KMS-11 (cell line): ENCODE measurements around the gene KATNAL2.
A peak's percentile ranks its signal among the peaks of the same experiment; 100 is the strongest.

Source experiments
- H2AFZ ChIP-seq: fragments of 200-600 bp; sonication (generic); 2 replicates; pipeline ENCODE4 v1.6.1; 2016; ENCODE audit warnings: antibody characterized with exemption, mixed run types, low read depth
- H3K27ac ChIP-seq: fragments of 200-600 bp; sonication (generic); 2 replicates; pipeline ENCODE4 v1.6.1; 2016; ENCODE audit warnings: mild to moderate bottlenecking, mixed run types
- H3K27me3 ChIP-seq: fragments of 200-600 bp; sonication (generic); 2 replicates; pipeline ENCODE4 v1.6.1; 2017; ENCODE audit warnings: mild to moderate bottlenecking, low read depth, mixed run types, moderate library complexity; ENCODE audit not compliant: insufficient read depth
- H3K36me3 ChIP-seq: fragments of 200-600 bp; sonication (generic); 2 replicates; pipeline ENCODE4 v1.6.1; 2017; ENCODE audit warnings: mild to moderate bottlenecking, mixed run types; ENCODE audit not compliant: insufficient read depth
- H3K4me1 ChIP-seq: fragments of 200-600 bp; sonication (generic); 2 replicates; pipeline ENCODE4 v1.6.1; 2016; ENCODE audit warnings: mild to moderate bottlenecking, low read depth, mixed run types; ENCODE audit not compliant: poor library complexity, severe bottlenecking
- H3K4me2 ChIP-seq: fragments of 200-600 bp; sonication (generic); 2 replicates; pipeline ENCODE4 v1.7.0; 2016; ENCODE audit warnings: mild to moderate bottlenecking, mixed run types
- H3K4me3 ChIP-seq: fragments of 200-600 bp; sonication (generic); IDR thresholded peaks from 2 replicates; pipeline ENCODE4 v1.6.1; 2017; ENCODE audit warnings: low read depth, low read length, mixed read lengths; ENCODE audit not compliant: insufficient read depth
- H3K79me2 ChIP-seq: fragments of 200-600 bp; sonication (generic); 2 replicates; pipeline ENCODE4 v1.6.1; 2016; ENCODE audit warnings: low read depth, mixed run types; ENCODE audit not compliant: insufficient read depth
- H3K9ac ChIP-seq: fragments of 200-600 bp; sonication (generic); 2 replicates; pipeline ENCODE4 v1.6.1; 2016; ENCODE audit warnings: mild to moderate bottlenecking, mixed run types
- H4K20me1 ChIP-seq: fragments of 200-600 bp; sonication (generic); 2 replicates; pipeline ENCODE4 v1.6.1; 2016; ENCODE audit warnings: mild to moderate bottlenecking, mixed run types; ENCODE audit not compliant: insufficient read depth
- CTCF ChIP-seq: fragments of 200-600 bp; sonication (generic); conservative IDR thresholded peaks from 2 replicates; pipeline ENCODE4 v1.6.1; 2017; ENCODE audit warnings: low read depth, mild to moderate bottlenecking, antibody characterized with exemption, low read length, moderate library complexity, mixed read lengths

KATNAL2 gene

GRCh38 chr18:46893360-46893759 is 24.0 kb upstream of the KATNAL2 start:
- no peak overlapping the region for H2AFZ ChIP-seq
- peak overlapping the region; percentile 34 for H3K4me2 ChIP-seq
- H3K4me1 ChIP-seq = peaks cover 39% of the 10 kb centered on the region
- H3K27ac ChIP-seq = 0 out of 2 replicates have a peak overlapping the region, but pooled peaks have one; percentile 4
- H4K20me1 ChIP-seq = peaks cover 24% of the 10 kb centered on the region; the same call in 1 of the 2 replicates
- TF ChIP-seq CTCF = no peak
- H3K36me3 ChIP-seq = no peaks in the 10 kb centered on the region
- H3K79me2 ChIP-seq = peaks cover 77% of the 10 kb centered on the region
- no peak overlapping the region for H3K4me3 ChIP-seq
- H3K27me3 ChIP-seq = no peaks in the 10 kb centered on the region
- H3K9ac ChIP-seq = no peak overlapping the region

GRCh38 chr18:46894124-46894523 is 23.3 kb upstream of the KATNAL2 start:
- Histone ChIP-seq H3K36me3 (no peaks in the 10 kb centered on the region), H3K4me3 (no peak overlapping the region), H3K27me3 (no peaks in the 10 kb centered on the region), H4K20me1 (peaks cover 24% of the 10 kb centered on the region; the same call in 1 of the 2 replicates), H3K4me1 (peaks cover 41% of the 10 kb centered on the region), H3K27ac (no peak overlapping the region), H3K79me2 (peaks cover 78% of the 10 kb centered on the region), H2AFZ (no peak overlapping the region), H3K9ac (no peak overlapping the region), H3K4me2 (0 out of 2 replicates have a peak overlapping the region, but pooled peaks have one; percentile 34)
- no peak for TF ChIP-seq CTCF

GRCh38 chr18:46899274-46899948 is 18.0 kb upstream of the KATNAL2 start:
- H4K20me1 ChIP-seq = peaks cover 8% of the 10 kb centered on the region; the same call in 1 of the 2 replicates
- no peak overlapping the region for H3K27ac ChIP-seq
- H3K36me3 ChIP-seq = 0 out of 2 replicates have a peak, but pooled peaks cover 3% of the 10 kb centered on the region
- H3K4me1 ChIP-seq = peaks cover 13% of the 10 kb centered on the region
- H3K4me3 ChIP-seq = no peak overlapping the region
- no peak overlapping the region for H2AFZ ChIP-seq
- peak overlapping the region; percentile 23; the same call in 1 of the 2 replicates for H3K4me2 ChIP-seq
- peaks cover 100% of the 10 kb centered on the region for H3K79me2 ChIP-seq
- no peak for TF ChIP-seq CTCF
- no peak overlapping the region for H3K9ac ChIP-seq
- no peaks in the 10 kb centered on the region for H3K27me3 ChIP-seq

- Histone ChIP-seq H3K9ac (no peak overlapping the region), H3K27ac (no peak overlapping the region), H3K36me3 (0 out of 2 replicates have a peak, but pooled peaks cover 3% of the 10 kb centered on the region), H2AFZ (no peak overlapping the region), H3K4me1 (peaks cover 9% of the 10 kb centered on the region), H3K4me3 (no peak overlapping the region), H4K20me1 (0 out of 2 replicates have a peak, but pooled peaks cover 10% of the 10 kb centered on the region), H3K79me2 (peaks cover 100% of the 10 kb centered on the region), H3K4me2 (no peak overlapping the region), H3K27me3 (no peaks in the 10 kb centered on the region)
- no peak for TF ChIP-seq CTCF
Observed at GRCh38 chr18:46903406-46903805, 14.0 kb upstream of the KATNAL2 start.
